Epidermal melanocyte (primary cell): ENCODE results near the gene PTPRD.

Experiments
- DNase-seq: peaks from one replicate; pipeline ENCODE4 v3.0.0; 2011; ENCODE audit warnings: low spot score; ENCODE audit not compliant: insufficient read length

The PTPRD gene

GRCh38 chr9:8553444-8553843, 2059.4 kb downstream of the PTPRD start:
- no peak for DNase-seq

GRCh38 chr9:8552732-8553131, 2060.1 kb downstream of the PTPRD start:
- no peak for DNase-seq

GRCh38 chr9:8549214-8549613, 2063.6 kb downstream of the PTPRD start:
- no peak for DNase-seq

GRCh38 chr9:8543219-8543618, 2069.6 kb downstream of the PTPRD start:
- DNase-seq, result no peak

GRCh38 chr9:8542537-8542936, 2070.3 kb downstream of the PTPRD start:
- DNase-seq, result no peak

- no peak for DNase-seq
Measured at GRCh38 chr9:8539681-8540197, 2073.1 kb downstream of the PTPRD start.

- DNase-seq, result no peak
Measured at GRCh38 chr9:8536845-8537244, 2076.0 kb downstream of the PTPRD start.

GRCh38 chr9:8534828-8535227, 2078.0 kb downstream of the PTPRD start:
- DNase-seq, result no peak

- DNase-seq, result no peak
Measured at GRCh38 chr9:8533681-8534080, 2079.1 kb downstream of the PTPRD start.

GRCh38 chr9:8531826-8532415, 2080.9 kb downstream of the PTPRD start:
- no peak for DNase-seq

GRCh38 chr9:8521112-8521511, 2091.7 kb downstream of the PTPRD start:
- DNase-seq, result no peak

- DNase-seq, result no peak
Measured at GRCh38 chr9:8515748-8516147, 2097.1 kb downstream of the PTPRD start.

- no peak for DNase-seq
Measured at GRCh38 chr9:8514760-8515159, 2098.0 kb downstream of the PTPRD start.

GRCh38 chr9:8508671-8509290, 2104.0 kb downstream of the PTPRD start:
- no peak for DNase-seq

GRCh38 chr9:8494571-8494970, 2118.2 kb downstream of the PTPRD start:
- DNase-seq, result no peak

GRCh38 chr9:8492679-8493078, 2120.1 kb downstream of the PTPRD start:
- no peak for DNase-seq

- no peak for DNase-seq
Measured at GRCh38 chr9:8492024-8492423, 2120.8 kb downstream of the PTPRD start.

GRCh38 chr9:8491563-8491962, 2121.2 kb downstream of the PTPRD start:
- no peak for DNase-seq

- DNase-seq, result no peak
Measured at GRCh38 chr9:8489835-8490234, 2123.0 kb downstream of the PTPRD start.

GRCh38 chr9:8486095-8486494, 2126.7 kb downstream of the PTPRD start:
- DNase-seq, result no peak

GRCh38 chr9:8484597-8485191, 2128.1 kb downstream of the PTPRD start:
- DNase-seq, result no peak

- no peak for DNase-seq
Measured at GRCh38 chr9:8477450-8477849, 2135.4 kb downstream of the PTPRD start.

GRCh38 chr9:8474937-8475336, 2137.9 kb downstream of the PTPRD start:
- no peak for DNase-seq
